ENCODE measurements around the gene FMO1. TPM values are rescaled to one million over a fixed set of nuclear protein-coding genes. Genes with fewer than 3 reads are reported as not detected.
A peak's percentile ranks its signal among the peaks of the same experiment; 100 is the strongest.

The FMO1 gene, protein sequence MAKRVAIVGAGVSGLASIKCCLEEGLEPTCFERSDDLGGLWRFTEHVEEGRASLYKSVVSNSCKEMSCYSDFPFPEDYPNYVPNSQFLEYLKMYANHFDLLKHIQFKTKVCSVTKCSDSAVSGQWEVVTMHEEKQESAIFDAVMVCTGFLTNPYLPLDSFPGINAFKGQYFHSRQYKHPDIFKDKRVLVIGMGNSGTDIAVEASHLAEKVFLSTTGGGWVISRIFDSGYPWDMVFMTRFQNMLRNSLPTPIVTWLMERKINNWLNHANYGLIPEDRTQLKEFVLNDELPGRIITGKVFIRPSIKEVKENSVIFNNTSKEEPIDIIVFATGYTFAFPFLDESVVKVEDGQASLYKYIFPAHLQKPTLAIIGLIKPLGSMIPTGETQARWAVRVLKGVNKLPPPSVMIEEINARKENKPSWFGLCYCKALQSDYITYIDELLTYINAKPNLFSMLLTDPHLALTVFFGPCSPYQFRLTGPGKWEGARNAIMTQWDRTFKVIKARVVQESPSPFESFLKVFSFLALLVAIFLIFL
- total RNA-seq (2014; rRNA removed; shearing (Covaris generic)), result not detected in 2 replicates

DNA sequence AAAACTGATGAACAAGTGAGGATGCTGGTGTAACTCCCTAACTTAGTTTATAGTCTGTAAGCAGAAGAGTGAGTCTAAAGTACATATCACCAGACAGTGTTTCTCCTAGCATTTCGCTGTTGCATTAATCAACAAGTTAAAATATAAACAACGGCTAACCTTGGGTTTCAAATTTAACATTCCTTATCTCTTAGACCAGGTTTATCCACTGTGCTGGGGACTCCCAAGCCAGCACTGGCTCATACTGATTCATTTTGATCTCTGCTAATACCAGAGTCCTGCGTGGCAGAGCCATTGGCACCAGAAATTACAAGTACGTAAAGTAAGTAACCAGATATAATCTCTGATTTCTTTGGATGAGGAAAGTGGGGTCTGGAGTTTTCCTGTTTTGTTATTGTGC lies at the start of gene FMO1:
FMO1 (plus strand) TSS at position 193 of the 400 bp plus-strand sequence. CDS start 9,594 bp downstream, outside the sequence.
- Histone ChIP-seq H3K9me3 (replicated peaks) (no peaks in the 10 kb centered on the region), H3K4me3 (no peak within 1 kb of the TSS), H3K27ac (no peak within 1 kb of the TSS), H3K4me1 (replicated peaks) (no peaks in the 10 kb centered on the region), H3K27me3 (replicated peaks) (peaks cover 20% of the 10 kb centered on the region), H3K36me3 (no peaks in the 10 kb centered on the region)
- no peak for DNase-seq (ENCODE audit: low read depth in 1 of 2, low spot score in 2 of 2)

DNA sequence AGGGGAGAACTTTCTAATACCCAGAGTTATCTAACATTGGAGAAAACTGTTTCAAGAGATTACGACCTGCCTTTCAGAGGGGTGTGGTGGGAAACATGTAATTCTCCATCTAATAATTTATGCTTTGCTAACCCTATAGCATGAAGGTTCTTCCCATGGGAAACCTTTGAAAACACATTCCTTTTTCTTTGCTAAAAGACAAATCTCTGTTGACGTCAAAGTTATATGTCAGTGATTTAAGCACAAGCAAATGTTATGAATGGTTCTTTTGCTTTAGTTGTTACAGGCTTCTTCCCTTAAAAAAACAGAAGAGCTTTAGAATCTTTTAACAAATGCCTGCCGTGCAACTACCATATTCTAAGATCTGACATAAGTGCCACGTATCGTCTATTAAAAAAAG lies 44.0 kb upstream of the FMO1 start:
- DNase-seq (ENCODE audit: low read depth in 1 of 2, low spot score in 2 of 2), result no peak
- Histone ChIP-seq H3K4me1 (replicated peaks) (no peaks in the 10 kb centered on the region), H3K4me3 (no peak overlapping the region), H3K27me3 (replicated peaks) (0 out of 2 replicates have a peak, but pooled peaks cover 4% of the 10 kb centered on the region), H3K36me3 (no peaks in the 10 kb centered on the region), H3K9me3 (replicated peaks) (no peaks in the 10 kb centered on the region), H3K27ac (no peak overlapping the region)

DNA sequence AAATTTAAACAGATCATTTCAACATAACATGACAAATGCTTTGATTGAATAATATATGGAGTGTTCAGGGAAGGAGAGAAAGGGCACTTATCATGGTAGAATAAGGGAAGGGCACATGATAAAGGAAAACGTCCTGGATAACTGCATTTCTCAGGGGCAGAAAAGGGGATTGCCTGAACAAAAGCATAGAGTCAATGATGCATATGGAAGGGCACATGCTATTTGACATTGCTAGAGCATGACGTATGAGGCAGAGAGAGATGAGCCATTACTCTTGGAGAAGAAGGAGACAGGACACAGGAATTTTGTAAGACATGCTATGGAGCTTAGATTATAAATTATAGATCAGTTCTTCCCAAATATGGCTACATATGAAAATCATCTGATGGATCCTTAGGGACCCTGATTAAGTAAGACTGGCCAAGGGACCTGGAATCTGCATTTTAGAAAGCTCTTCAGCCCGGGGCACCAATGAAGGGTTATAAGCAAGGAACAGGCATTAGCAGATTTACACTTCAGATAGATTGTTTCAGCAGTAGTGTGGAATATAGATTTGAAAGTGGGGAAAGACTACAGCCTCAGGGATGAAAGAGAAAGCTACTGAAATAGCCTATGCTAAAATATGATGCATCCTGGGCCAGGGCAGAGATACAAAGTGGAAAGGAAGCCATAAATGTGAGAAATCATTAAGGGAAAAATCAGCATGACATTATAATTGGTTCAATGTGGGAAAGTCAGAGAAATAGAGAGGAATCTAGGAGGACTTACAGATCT lies 41.9 kb upstream of the FMO1 start:
- no peak overlapping the region for H3K4me3 ChIP-seq
- H3K4me1 ChIP-seq (replicated peaks), result peaks cover 12% of the 10 kb centered on the region
- 0 out of 2 replicates have a peak, but pooled peaks cover 4% of the 10 kb centered on the region for H3K27me3 ChIP-seq (replicated peaks)
- H3K9me3 ChIP-seq (replicated peaks), result no peaks in the 10 kb centered on the region
- no peak for DNase-seq (ENCODE audit: low read depth in 1 of 2, low spot score in 2 of 2)
- H3K36me3 ChIP-seq, result no peaks in the 10 kb centered on the region
- no peak overlapping the region for H3K27ac ChIP-seq

DNA sequence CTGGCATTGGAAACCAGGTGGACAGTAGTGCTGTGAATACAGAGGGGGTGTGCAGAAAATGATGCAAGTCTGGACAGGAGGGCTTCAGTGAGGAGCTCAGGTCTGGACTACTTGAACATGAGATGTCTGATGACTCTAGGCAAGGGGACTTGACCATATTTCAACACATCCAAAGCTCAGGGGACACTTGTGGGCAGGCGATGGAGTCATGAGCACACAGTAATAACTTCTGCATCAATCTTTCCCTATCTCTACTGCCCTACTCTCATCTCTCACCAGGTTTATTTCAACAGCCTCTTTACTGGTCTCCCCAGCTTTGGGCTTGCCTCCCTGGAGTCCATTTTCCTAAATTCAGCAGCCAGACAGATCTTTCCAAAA lies 41.3 kb upstream of the FMO1 start:
- no peak for DNase-seq (ENCODE audit: low read depth in 1 of 2, low spot score in 2 of 2)
- Histone ChIP-seq H3K9me3 (replicated peaks) (no peaks in the 10 kb centered on the region), H3K4me1 (replicated peaks) (peaks cover 18% of the 10 kb centered on the region), H3K4me3 (no peak overlapping the region), H3K36me3 (no peaks in the 10 kb centered on the region), H3K27ac (no peak overlapping the region), H3K27me3 (replicated peaks) (0 out of 2 replicates have a peak, but pooled peaks cover 4% of the 10 kb centered on the region)

DNA sequence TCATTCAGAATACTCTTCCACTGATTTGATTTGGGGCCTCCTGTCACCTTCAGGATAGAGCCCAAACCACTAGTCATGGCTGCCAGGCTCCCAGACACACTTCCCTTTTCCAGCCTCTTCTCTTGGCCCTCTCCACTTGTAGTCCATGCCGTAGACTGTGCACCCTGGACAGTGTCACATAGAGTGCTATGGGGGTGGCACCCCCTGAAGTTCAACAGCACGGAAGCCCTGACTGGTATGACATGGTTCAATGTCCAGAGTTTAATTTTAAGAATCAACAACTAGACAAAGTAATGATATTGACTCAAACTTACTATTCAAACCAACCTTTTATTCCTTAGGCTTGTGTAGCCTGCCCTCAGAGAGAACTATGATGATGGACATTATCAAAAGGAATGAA lies 40.9 kb upstream of the FMO1 start:
- DNase-seq (ENCODE audit: low read depth in 1 of 2, low spot score in 2 of 2), result no peak
- H3K27ac ChIP-seq, result no peak overlapping the region
- no peaks in the 10 kb centered on the region for H3K9me3 ChIP-seq (replicated peaks)
- no peak overlapping the region for H3K4me3 ChIP-seq
- no peaks in the 10 kb centered on the region for H3K36me3 ChIP-seq
- 0 out of 2 replicates have a peak, but pooled peaks cover 4% of the 10 kb centered on the region for H3K27me3 ChIP-seq (replicated peaks)
- H3K4me1 ChIP-seq (replicated peaks), result peaks cover 20% of the 10 kb centered on the region

DNA sequence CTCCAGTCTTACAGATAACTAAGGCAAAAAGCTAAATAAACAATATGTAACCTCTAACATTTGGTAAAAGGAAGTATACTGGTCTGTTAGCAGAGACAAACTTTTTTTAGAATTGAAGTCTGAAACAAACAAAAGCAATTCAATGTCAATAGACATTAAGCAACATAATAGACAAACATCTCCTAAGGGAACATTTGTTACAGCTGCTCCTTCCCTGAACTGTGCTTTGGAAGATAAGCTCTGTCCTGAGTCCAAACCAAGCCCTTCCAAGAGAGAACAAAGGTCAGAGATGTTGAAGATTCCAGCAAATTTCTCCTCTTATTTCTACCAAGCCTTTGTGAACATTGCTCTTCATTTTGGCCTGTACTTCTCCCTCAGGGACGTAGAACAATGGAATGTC lies 37.9 kb upstream of the FMO1 start:
- Histone ChIP-seq H3K4me1 (replicated peaks) (peaks cover 20% of the 10 kb centered on the region), H3K4me3 (no peak overlapping the region), H3K27me3 (replicated peaks) (no peaks in the 10 kb centered on the region), H3K9me3 (replicated peaks) (no peaks in the 10 kb centered on the region), H3K27ac (no peak overlapping the region), H3K36me3 (no peaks in the 10 kb centered on the region)
- DNase-seq (ENCODE audit: low read depth in 1 of 2, low spot score in 2 of 2), result peak in 1 of 2 experiments; percentile 34

DNA sequence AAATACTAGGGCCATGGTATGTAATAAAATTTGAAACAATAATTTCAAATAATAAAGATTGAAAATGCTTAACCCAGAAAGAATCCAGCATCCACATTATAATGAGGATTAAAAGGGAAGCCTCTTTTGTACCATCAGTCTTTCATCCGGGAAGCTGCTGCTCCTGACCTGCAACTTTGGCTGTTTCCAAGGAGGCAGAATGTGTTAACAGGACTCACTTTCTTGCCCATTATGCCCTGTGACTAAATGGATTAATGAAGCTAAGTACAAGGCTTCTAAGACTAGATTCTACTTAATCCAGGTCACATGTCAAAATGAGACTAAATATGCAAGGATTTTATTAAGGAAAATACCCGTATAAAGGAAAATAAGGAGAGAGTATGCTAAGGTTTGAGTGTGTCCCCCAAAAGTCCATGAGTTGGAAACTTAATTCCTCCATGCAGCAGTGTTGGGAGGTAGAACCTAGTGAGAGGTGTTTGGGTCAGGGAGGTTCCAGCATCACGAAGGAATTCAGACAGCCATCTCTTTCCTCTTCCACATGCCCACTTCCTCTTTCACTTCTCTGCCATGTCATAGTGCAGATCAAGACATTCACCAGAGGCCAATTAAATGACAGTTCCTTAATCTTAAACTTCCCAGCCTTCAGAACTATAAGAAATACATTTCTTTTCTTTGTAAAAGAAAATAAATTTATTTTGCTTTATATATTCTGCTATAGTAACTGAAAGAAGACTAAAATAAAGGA lies 35.5 kb upstream of the FMO1 start:
- Histone ChIP-seq H3K4me1 (replicated peaks) (peaks cover 20% of the 10 kb centered on the region), H3K9me3 (replicated peaks) (no peaks in the 10 kb centered on the region), H3K36me3 (no peaks in the 10 kb centered on the region), H3K4me3 (no peak overlapping the region), H3K27me3 (replicated peaks) (no peaks in the 10 kb centered on the region), H3K27ac (no peak overlapping the region)
- DNase-seq (ENCODE audit: low read depth in 1 of 2, low spot score in 2 of 2), result no peak

DNA sequence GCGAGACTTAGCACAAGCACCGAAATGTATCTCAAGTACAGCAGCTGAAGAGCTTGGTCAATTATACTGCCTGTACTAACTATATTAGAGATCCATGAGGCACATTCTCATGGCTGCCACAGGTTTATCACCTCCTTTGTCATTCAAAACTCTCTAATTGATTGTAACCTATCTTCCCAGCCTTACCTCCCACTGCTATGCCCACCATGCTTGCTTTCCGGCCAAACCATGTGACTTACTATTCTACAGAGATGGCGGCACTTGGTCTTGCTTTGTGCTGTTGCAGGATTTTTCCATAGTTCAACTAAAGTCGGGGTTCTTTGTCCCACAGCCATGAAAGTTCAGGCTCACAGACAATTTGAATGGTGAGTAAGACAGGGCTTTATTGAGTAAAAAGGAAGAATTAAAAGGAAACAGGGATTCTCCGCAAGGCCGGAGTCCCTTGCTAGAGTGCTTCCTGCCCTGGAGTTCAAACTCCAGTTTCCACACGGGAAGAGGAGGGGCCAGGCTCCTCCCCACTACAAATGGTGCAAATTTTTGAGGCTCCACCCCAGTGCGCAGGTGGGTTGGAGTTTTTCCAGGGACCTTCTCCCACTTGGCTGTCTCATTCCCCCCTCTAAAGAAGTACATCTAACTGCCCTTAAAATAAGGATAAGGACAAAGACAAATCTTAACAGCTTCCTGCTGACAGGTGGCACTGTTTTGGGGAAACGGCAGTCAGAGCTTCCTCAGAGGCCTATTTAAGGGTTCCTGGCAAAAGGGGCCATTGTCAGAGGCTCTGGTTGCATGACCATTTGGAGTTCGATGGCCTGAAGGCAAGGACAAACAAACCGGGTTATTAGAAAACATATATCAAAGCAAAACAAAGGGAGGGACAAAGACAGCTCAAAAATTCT lies 34.5 kb upstream of the FMO1 start:
- Histone ChIP-seq H3K27me3 (replicated peaks) (no peaks in the 10 kb centered on the region), H3K9me3 (replicated peaks) (no peaks in the 10 kb centered on the region; the same call in 1 of the 2 replicates), H3K36me3 (no peaks in the 10 kb centered on the region), H3K4me3 (no peak overlapping the region), H3K4me1 (replicated peaks) (peaks cover 26% of the 10 kb centered on the region), H3K27ac (no peak overlapping the region)
- no peak for DNase-seq (ENCODE audit: low read depth in 1 of 2, low spot score in 2 of 2)

DNA sequence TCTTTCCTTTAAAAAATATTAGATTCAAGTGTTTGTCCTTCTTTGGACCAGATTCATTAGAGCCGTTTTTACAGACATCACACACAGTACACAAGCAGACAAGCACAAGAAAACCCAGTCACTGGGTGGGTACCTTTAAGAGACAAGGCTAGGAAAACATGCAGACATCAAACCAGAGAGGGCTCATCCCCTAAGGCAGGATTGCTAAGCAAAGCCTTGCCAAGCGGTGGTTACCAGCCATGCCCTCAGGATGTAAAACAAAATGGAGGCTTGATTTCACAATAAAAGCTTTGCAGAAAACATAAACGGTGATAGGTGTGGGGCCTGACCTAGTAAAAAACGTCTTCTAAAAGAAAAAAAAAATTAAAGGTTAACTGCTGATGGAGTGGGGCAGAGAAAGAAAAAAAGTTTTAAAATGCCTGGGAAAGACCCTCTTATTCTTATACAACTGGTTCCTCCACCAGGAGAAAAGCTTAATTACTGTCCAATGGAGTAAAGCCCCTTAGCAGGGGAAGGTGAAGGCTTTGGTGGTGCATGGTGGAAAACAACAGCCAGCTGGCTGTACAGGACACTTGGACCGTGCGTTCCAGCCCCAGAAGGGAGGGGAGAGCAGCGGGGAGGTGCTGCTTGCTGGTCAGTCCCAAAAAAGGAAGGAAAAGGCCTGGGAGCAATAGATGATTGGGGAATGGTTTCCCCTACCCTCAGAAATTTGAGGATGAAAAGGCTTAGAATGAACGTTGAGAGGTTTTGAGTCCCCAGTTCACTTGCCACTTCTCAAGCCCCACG lies 30.4 kb upstream of the FMO1 start:
- Histone ChIP-seq H3K4me1 (replicated peaks) (peaks cover 33% of the 10 kb centered on the region), H3K27ac (peak overlapping the region; percentile 99; the same call in 1 of the 2 replicates), H3K9me3 (replicated peaks) (no peaks in the 10 kb centered on the region; the same call in 1 of the 2 replicates), H3K4me3 (no peak overlapping the region), H3K36me3 (no peaks in the 10 kb centered on the region), H3K27me3 (replicated peaks) (no peaks in the 10 kb centered on the region)
- no peak for DNase-seq (ENCODE audit: low read depth in 1 of 2, low spot score in 2 of 2)

DNA sequence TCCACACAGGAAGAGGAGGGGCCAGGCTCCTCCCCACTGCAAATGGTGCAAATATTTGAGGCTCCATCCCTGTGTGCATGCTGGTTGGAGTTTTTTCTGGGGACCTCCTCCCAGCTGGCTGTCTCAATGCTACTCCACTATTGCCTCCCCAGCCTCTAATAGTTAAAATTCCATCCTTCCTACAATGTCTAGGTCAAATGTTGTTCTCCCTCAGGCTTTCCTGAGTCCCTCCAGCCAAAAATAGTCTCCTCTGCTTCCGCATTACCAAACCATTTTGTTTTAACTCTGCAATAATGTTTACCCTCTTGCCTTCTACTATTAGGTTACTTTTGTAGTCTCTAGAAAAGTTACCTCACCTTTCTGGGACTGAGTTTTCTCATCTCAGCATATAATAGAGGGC lies 29.6 kb upstream of the FMO1 start:
- Histone ChIP-seq H3K4me3 (no peak overlapping the region), H3K27ac (peak overlapping the region; percentile 99), H3K36me3 (no peaks in the 10 kb centered on the region), H3K27me3 (replicated peaks) (no peaks in the 10 kb centered on the region), H3K4me1 (replicated peaks) (peaks cover 33% of the 10 kb centered on the region), H3K9me3 (replicated peaks) (no peaks in the 10 kb centered on the region; the same call in 1 of the 2 replicates)
- no peak for DNase-seq (ENCODE audit: low read depth in 1 of 2, low spot score in 2 of 2)

DNA sequence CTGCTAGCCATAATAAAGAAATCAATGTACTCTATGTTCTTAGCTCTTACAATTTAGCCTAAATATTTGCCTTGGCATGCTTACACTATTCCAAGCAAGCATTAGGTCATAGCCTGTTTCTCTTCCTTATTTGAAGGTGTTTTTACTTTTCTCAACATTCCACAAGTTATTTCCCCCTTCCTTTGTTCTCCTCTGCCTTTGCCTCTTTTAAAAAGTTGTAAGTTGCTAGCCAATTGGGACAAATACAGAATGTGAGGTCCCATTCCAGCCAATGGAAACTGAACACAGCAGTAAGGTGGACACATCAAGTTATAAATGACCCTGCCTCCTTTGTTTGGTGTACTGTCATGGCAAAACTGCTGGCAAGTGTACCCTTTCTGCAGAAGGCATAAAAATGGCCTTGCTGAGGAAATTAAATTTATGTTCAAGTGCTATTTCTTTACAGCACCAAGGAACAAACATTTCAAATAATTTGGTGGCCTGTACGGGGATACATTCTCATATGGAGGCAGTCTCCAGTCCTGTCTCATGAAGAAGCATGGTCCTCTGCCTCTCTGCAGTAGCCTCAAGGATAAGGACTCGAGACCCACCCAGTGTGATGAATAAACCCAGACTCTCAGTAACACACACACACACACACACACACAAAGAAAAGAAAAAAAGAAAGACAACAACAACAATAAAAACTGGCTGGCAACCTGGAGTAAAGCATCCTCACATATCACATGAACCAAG lies 28.8 kb upstream of the FMO1 start:
- peak; percentile 47 to 82 for DNase-seq (ENCODE audit: low read depth in 1 of 2, low spot score in 2 of 2)
- no peaks in the 10 kb centered on the region for H3K36me3 ChIP-seq
- no peak overlapping the region for H3K4me3 ChIP-seq
- no peaks in the 10 kb centered on the region; the same call in 1 of the 2 replicates for H3K9me3 ChIP-seq (replicated peaks)
- H3K27ac ChIP-seq, result peak overlapping the region; percentile 99
- H3K4me1 ChIP-seq (replicated peaks), result peaks cover 33% of the 10 kb centered on the region
- H3K27me3 ChIP-seq (replicated peaks), result no peaks in the 10 kb centered on the region

Measured in SJSA1 (cell line).